ENCODE results near the gene PARVA.

Gene PARVA

GRCh38 chr11:12543596-12544415 lies 166.4 kb downstream of the PARVA start:
- H3K79me1 ChIP-seq (replicated peaks; ENCODE audit: low read length, poor library complexity, severe bottlenecking): no peaks in the 10 kb centered on the region
- no peak overlapping the region for H3K14ac ChIP-seq (ENCODE audit: low read length in 2 of 2)
- no peaks in the 10 kb centered on the region for H3K9me3 ChIP-seq (ENCODE audit: control insufficient read depth, low read length)
- H2BK15ac ChIP-seq (ENCODE audit: low read depth, poor library complexity, severe bottlenecking): no peak overlapping the region
- no peaks in the 10 kb centered on the region for H3K36me3 ChIP-seq (ENCODE audit: control insufficient read depth in 1 of 2, insufficient read depth in 2 of 2, low read depth in 1 of 2, low read length in 2 of 2)
- peak overlapping the region in 1 of 2 experiments; percentile 41 for H3K18ac ChIP-seq (ENCODE audit: low read depth in 1 of 2, low read length in 2 of 2)
- H4K91ac ChIP-seq (ENCODE audit: low read length): no peak overlapping the region
- no peak overlapping the region for H3K4me2 ChIP-seq (ENCODE audit: low read length, poor library complexity, severe bottlenecking)
- H2AFZ ChIP-seq (ENCODE audit: low read depth, low read length): peak overlapping the region; percentile 3
- peak overlapping the region in 1 of 2 experiments; percentile 13 for H3K4ac ChIP-seq (ENCODE audit: low read depth in 1 of 2, low read length in 2 of 2)
- no peak overlapping the region for H3K27ac ChIP-seq (ENCODE audit: low read length, poor library complexity, severe bottlenecking)
- no peak overlapping the region for H3K9ac ChIP-seq (ENCODE audit: low read length)
- no peak overlapping the region for H3K23ac ChIP-seq (ENCODE audit: low read length in 2 of 2)
- no peak overlapping the region for H4K8ac ChIP-seq (ENCODE audit: low read length)
- H3K4me1 ChIP-seq (ENCODE audit: control insufficient read depth, insufficient read depth, low read depth, low read length): peaks cover 24% of the 10 kb centered on the region
- H2BK5ac ChIP-seq (ENCODE audit: low read depth, low read length, poor library complexity, severe bottlenecking): no peak overlapping the region
- H3K27me3 ChIP-seq (ENCODE audit: control insufficient read depth in 1 of 2, insufficient read depth in 1 of 2, low read length in 2 of 2): no peaks in the 10 kb centered on the region
- peak overlapping the region; percentile 35 for H2BK120ac ChIP-seq (ENCODE audit: low read depth, low read length)
- peak overlapping the region; percentile 58 for H2AK5ac ChIP-seq (ENCODE audit: low read length, severe bottlenecking)
- WGBS: 66% methylated on average over 5 of the region's 9 CpGs
- peak overlapping the region; percentile 55 to 62 for H2BK12ac ChIP-seq (ENCODE audit: low read length in 2 of 2)
- DNase-seq: no peak
- no peak overlapping the region for H3K4me3 ChIP-seq (ENCODE audit: insufficient read depth in 1 of 2, low read depth in 1 of 2, low read length in 2 of 2)

- H3K4me2 ChIP-seq (ENCODE audit: low read length, poor library complexity, severe bottlenecking): no peak overlapping the region
- no peaks in the 10 kb centered on the region for H3K79me1 ChIP-seq (replicated peaks; ENCODE audit: low read length, poor library complexity, severe bottlenecking)
- no peak overlapping the region for H2BK5ac ChIP-seq (ENCODE audit: low read depth, low read length, poor library complexity, severe bottlenecking)
- peaks cover 13% of the 10 kb centered on the region for H3K4me1 ChIP-seq (ENCODE audit: control insufficient read depth, insufficient read depth, low read depth, low read length)
- 93% methylated on average over 13 of the region's 13 CpGs for WGBS
- no peak overlapping the region for H3K9ac ChIP-seq (ENCODE audit: low read length)
- no peak overlapping the region for H2BK120ac ChIP-seq (ENCODE audit: low read depth, low read length)
- no peak overlapping the region for H2BK15ac ChIP-seq (ENCODE audit: low read depth, poor library complexity, severe bottlenecking)
- H2BK12ac ChIP-seq (ENCODE audit: low read length in 2 of 2): peak overlapping the region in 1 of 2 experiments; percentile 49
- peak; percentile 58 for DNase-seq
- no peak overlapping the region for H3K18ac ChIP-seq (ENCODE audit: low read depth in 1 of 2, low read length in 2 of 2)
- H3K9me3 ChIP-seq (ENCODE audit: control insufficient read depth, low read length): no peaks in the 10 kb centered on the region
- no peak overlapping the region for H4K8ac ChIP-seq (ENCODE audit: low read length)
- H3K27ac ChIP-seq (ENCODE audit: low read length, poor library complexity, severe bottlenecking): no peak overlapping the region
- no peaks in the 10 kb centered on the region for H3K36me3 ChIP-seq (ENCODE audit: control insufficient read depth in 1 of 2, insufficient read depth in 2 of 2, low read depth in 1 of 2, low read length in 2 of 2)
- no peaks in the 10 kb centered on the region for H3K27me3 ChIP-seq (ENCODE audit: control insufficient read depth in 1 of 2, insufficient read depth in 1 of 2, low read length in 2 of 2)
- H3K23ac ChIP-seq (ENCODE audit: low read length in 2 of 2): no peak overlapping the region
- H3K4me3 ChIP-seq (ENCODE audit: insufficient read depth in 1 of 2, low read depth in 1 of 2, low read length in 2 of 2): no peak overlapping the region
- no peak overlapping the region for H2AFZ ChIP-seq (ENCODE audit: low read depth, low read length)
- H3K4ac ChIP-seq (ENCODE audit: low read depth in 1 of 2, low read length in 2 of 2): no peak overlapping the region
- H4K91ac ChIP-seq (ENCODE audit: low read length): peak overlapping the region; percentile 52
- no peak overlapping the region for H2AK5ac ChIP-seq (ENCODE audit: low read length, severe bottlenecking)
- no peak overlapping the region for H3K14ac ChIP-seq (ENCODE audit: low read length in 2 of 2)
Observed at GRCh38 chr11:12544986-12545775, 167.8 kb downstream of the PARVA start.

- Histone ChIP-seq H2BK5ac (ENCODE audit: low read depth, low read length, poor library complexity, severe bottlenecking) (no peak overlapping the region), H3K79me1 (replicated peaks; ENCODE audit: low read length, poor library complexity, severe bottlenecking) (no peaks in the 10 kb centered on the region), H3K23ac (ENCODE audit: low read length in 2 of 2) (no peak overlapping the region), H2BK120ac (ENCODE audit: low read depth, low read length) (no peak overlapping the region), H2AK5ac (ENCODE audit: low read length, severe bottlenecking) (no peak overlapping the region), H3K27me3 (ENCODE audit: control insufficient read depth in 1 of 2, insufficient read depth in 1 of 2, low read length in 2 of 2) (no peaks in the 10 kb centered on the region), H2BK12ac (ENCODE audit: low read length in 2 of 2) (no peak overlapping the region), H3K36me3 (ENCODE audit: control insufficient read depth in 1 of 2, insufficient read depth in 2 of 2, low read depth in 1 of 2, low read length in 2 of 2) (no peaks in the 10 kb centered on the region), H3K9me3 (ENCODE audit: control insufficient read depth, low read length) (no peaks in the 10 kb centered on the region), H3K18ac (ENCODE audit: low read depth in 1 of 2, low read length in 2 of 2) (no peak overlapping the region), H3K4me2 (ENCODE audit: low read length, poor library complexity, severe bottlenecking) (no peak overlapping the region), H3K9ac (ENCODE audit: low read length) (no peak overlapping the region), H3K27ac (ENCODE audit: low read length, poor library complexity, severe bottlenecking) (no peak overlapping the region), H2BK15ac (ENCODE audit: low read depth, poor library complexity, severe bottlenecking) (no peak overlapping the region), H3K14ac (ENCODE audit: low read length in 2 of 2) (no peak overlapping the region), H2AFZ (ENCODE audit: low read depth, low read length) (no peak overlapping the region), H3K4me1 (ENCODE audit: control insufficient read depth, insufficient read depth, low read depth, low read length) (peaks cover 10% of the 10 kb centered on the region), H4K91ac (ENCODE audit: low read length) (no peak overlapping the region), H3K4ac (ENCODE audit: low read depth in 1 of 2, low read length in 2 of 2) (no peak overlapping the region), H3K4me3 (ENCODE audit: insufficient read depth in 1 of 2, low read depth in 1 of 2, low read length in 2 of 2) (no peak overlapping the region), H4K8ac (ENCODE audit: low read length) (no peak overlapping the region)
- WGBS: 95% methylated on average over 8 of the region's 8 CpGs
- DNase-seq: no peak
Observed at GRCh38 chr11:12546122-12546521, 168.8 kb downstream of the PARVA start.

DNA sequence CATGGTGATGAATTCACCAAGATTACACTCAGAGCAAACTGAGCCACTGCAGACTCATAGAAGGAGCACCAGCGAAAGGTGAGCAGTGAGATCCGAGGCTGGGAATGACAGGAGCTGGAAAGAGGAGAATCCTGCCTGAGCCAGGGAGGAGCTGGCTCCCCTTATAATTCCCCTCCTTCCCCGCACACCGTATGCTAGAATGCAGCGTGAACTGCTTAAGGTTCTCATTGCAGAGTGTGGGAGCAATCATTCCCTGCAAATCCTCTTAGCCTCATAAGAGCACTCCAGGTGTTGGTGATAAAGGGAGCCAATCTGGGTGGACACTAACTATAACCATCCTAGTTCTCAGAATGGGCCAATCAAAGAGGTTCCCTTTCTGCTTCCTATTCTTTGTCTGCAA lies 169.3 kb downstream of the PARVA start:
- H3K27me3 ChIP-seq (ENCODE audit: control insufficient read depth in 1 of 2, insufficient read depth in 1 of 2, low read length in 2 of 2): no peaks in the 10 kb centered on the region
- no peak for DNase-seq
- H2BK12ac ChIP-seq (ENCODE audit: low read length in 2 of 2): peak overlapping the region in 1 of 2 experiments; percentile 19
- H3K27ac ChIP-seq (ENCODE audit: low read length, poor library complexity, severe bottlenecking): no peak overlapping the region
- no peak overlapping the region for H3K4me3 ChIP-seq (ENCODE audit: insufficient read depth in 1 of 2, low read depth in 1 of 2, low read length in 2 of 2)
- H3K79me1 ChIP-seq (replicated peaks; ENCODE audit: low read length, poor library complexity, severe bottlenecking): no peaks in the 10 kb centered on the region
- no peak overlapping the region for H3K4ac ChIP-seq (ENCODE audit: low read depth in 1 of 2, low read length in 2 of 2)
- no peak overlapping the region for H3K9ac ChIP-seq (ENCODE audit: low read length)
- H3K4me1 ChIP-seq (ENCODE audit: control insufficient read depth, insufficient read depth, low read depth, low read length): peaks cover 4% of the 10 kb centered on the region
- no peak overlapping the region for H4K8ac ChIP-seq (ENCODE audit: low read length)
- H2BK5ac ChIP-seq (ENCODE audit: low read depth, low read length, poor library complexity, severe bottlenecking): no peak overlapping the region
- no peaks in the 10 kb centered on the region for H3K36me3 ChIP-seq (ENCODE audit: control insufficient read depth in 1 of 2, insufficient read depth in 2 of 2, low read depth in 1 of 2, low read length in 2 of 2)
- H2BK120ac ChIP-seq (ENCODE audit: low read depth, low read length): no peak overlapping the region
- H4K91ac ChIP-seq (ENCODE audit: low read length): no peak overlapping the region
- H2AK5ac ChIP-seq (ENCODE audit: low read length, severe bottlenecking): peak overlapping the region; percentile 11
- H3K23ac ChIP-seq (ENCODE audit: low read length in 2 of 2): no peak overlapping the region
- H2AFZ ChIP-seq (ENCODE audit: low read depth, low read length): no peak overlapping the region
- no peak overlapping the region for H3K18ac ChIP-seq (ENCODE audit: low read depth in 1 of 2, low read length in 2 of 2)
- 97% methylated on average over 5 of the region's 5 CpGs for WGBS
- H3K14ac ChIP-seq (ENCODE audit: low read length in 2 of 2): no peak overlapping the region
- no peaks in the 10 kb centered on the region for H3K9me3 ChIP-seq (ENCODE audit: control insufficient read depth, low read length)
- H3K4me2 ChIP-seq (ENCODE audit: low read length, poor library complexity, severe bottlenecking): no peak overlapping the region
- H2BK15ac ChIP-seq (ENCODE audit: low read depth, poor library complexity, severe bottlenecking): no peak overlapping the region
